Stimulated activated CD8-positive, alpha-beta memory T cell treated with anti-CD3 and anti-CD28 coated beads, Interleukin-15, amount 100 ng/mL, for 4 hours (primary cell): ENCODE data around the gene PDC.
"Not testable (repeated sequence)": the region's sequence is repeated elsewhere in the genome, so short reads cannot be mapped to it uniquely, and the experiment has no call there.

Experiments
- DNase-seq, 2 donors: peaks; one replicate each; pipeline ENCODE4 v3.0.0-alpha.2; 2020; ENCODE audit warnings: low read depth in 2 of 2

PDC gene

GRCh38 chr1:186465946-186466345 is 5.0 kb upstream of the PDC start:
- DNase-seq, result no peak

DNA sequence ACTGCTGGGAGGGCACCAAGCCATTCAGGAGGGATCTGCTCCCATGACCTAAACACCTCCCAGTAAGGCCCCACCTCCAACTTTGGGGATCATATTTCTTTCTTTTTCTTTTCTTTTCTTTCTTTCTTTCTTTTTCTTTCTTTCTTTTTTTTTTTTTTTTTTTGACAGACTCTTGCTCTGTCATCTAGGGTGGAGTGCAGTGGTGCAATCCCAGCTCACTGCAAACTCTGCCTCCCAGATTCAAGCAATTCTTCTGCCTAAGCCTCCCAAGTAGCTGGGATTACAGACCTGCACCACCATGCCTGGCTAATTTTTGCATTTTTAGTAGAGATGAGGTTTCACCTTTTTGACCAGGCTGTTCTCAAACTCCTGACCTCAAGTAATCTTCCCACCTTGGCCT is 4.6 kb upstream of the PDC start:
- not testable (repeated sequence) for DNase-seq

- no peak for DNase-seq
Measured at GRCh38 chr1:186463926-186464325, 3.0 kb upstream of the PDC start.

DNA sequence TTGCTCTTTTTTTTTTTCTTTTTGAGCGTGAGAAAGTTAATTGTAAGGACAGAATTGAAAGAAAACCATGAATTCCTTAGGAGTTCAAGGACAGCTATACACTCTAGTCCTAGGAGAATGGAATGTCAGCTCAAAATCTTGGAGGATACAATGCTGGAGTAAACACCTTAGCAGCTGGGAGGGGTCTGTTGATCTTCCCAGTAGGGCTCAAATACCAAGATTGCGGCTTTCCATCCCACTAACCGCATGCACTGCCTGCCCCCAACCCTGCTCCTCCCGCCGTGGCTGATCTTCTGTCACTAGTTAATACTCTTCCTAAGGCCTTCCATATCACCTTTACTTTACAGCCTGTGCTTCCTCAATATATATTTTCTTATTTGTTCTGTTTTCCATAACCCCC is 2.6 kb upstream of the PDC start:
- DNase-seq, result no peak

DNA sequence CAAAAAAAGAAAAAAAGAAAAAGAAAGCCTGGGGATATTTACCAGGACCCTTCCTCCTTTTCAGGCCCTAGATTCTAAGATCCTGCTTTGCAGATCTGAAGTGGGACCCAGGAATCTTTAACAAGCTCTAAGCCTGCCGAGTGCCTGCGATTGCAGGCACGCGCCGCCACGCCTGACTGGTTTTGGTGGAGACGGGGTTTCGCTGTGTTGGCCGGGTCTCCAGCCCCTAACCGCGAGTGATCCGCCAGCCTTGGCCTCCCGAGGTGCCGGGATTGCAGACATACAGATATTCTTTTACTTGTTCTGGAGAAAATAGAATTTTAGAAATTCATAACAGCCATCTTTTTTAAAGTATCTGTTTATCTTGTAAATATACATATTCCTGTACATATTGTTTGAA is 1.8 kb downstream of the PDC start:
- DNase-seq, result not testable (repeated sequence)

DNA sequence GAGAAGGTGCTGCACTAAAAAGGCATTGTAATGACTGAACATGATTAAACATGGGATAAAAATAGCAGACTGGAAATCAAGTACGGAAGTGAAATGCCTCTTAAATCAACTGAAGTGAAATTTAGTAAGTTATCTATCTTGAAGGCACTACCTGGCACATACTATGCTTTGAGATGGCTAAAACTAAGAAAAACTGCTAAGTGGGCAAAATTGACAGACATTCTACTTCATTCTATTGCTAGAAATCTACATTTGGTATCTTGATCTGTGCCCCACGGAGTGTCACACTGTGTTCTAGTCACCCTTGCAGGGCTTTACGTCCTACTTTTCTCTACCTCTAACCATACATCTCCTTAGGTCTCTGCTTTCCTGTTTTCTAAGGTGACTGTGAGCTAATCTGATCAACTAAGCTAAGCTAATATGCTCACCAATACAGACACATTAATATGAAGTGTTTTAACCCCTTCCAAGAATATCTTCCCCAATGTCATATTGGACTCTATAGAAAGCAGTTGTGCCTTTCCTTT is 4.1 kb downstream of the PDC start:
- DNase-seq, result no peak

GRCh38 chr1:186454981-186455380 is 5.9 kb downstream of the PDC start:
- no peak for DNase-seq

- no peak for DNase-seq
Measured at GRCh38 chr1:186446152-186446551, 14.8 kb downstream of the PDC start.

DNA sequence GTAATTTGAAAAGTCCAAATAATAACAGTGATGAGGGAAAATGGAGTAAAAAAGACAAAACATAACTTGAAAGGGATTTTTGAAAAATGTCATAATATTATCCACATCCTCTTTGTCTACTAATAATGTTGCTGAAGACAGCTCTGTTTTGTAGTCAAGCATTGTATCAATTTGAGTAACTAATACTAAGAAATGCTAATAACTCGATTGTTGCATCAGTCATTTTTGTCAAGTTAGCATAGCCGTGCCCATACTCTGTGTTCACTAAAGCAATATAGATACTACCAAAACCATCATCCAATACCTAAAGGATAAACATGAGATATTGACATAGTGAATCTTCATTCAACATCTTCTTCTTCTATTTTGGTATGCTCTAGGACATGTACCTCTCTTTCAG is 17.3 kb downstream of the PDC start:
- DNase-seq, result no peak

- DNase-seq, result no peak
Measured at GRCh38 chr1:186442651-186443375, 18.1 kb downstream of the PDC start.

DNA sequence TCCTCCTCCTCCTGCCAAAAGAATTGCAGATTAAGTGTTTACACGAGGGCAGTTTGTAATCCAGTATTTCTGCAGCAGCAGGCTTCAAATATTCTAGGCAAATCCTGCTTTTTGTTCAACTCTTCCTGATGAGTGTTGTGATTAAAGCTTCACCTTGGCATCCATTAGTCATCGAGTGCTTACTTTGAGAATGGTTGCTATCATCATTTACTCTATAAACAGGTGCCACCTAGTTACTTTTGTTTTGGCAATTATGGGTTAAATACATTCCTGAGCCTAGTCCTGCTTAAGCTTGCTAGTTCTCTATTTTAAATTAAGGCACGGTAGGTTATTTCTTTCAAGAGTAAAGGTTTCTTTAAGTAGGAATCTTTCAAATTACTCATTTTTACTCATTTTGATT is 20.3 kb downstream of the PDC start:
- DNase-seq, result no peak

DNA sequence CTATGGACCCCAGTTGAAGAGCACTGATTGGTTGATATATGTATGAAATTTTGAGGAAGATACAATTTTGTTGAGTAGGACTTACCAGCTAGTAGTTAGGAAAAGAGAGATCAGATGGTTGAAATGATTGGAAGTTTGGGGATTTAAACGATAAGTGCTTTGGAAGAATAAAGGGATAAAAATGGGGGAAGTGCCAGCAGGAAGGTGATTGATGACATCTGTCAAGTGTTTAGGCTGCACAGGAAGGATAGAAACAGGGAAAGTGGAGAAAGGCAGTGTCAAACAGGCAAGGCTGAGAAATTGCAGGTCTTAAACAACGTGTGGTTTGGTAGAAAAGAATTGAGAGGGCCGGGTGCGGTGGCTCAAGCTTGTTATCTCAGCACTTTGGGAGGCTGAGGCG is 22.3 kb downstream of the PDC start:
- DNase-seq, result no peak

- no peak for DNase-seq
Measured at GRCh38 chr1:186435336-186435735, 25.6 kb downstream of the PDC start.

- no peak for DNase-seq
Measured at GRCh38 chr1:186429017-186429416, 31.9 kb downstream of the PDC start.

GRCh38 chr1:186426118-186426517 is 34.8 kb downstream of the PDC start:
- no peak for DNase-seq

DNA sequence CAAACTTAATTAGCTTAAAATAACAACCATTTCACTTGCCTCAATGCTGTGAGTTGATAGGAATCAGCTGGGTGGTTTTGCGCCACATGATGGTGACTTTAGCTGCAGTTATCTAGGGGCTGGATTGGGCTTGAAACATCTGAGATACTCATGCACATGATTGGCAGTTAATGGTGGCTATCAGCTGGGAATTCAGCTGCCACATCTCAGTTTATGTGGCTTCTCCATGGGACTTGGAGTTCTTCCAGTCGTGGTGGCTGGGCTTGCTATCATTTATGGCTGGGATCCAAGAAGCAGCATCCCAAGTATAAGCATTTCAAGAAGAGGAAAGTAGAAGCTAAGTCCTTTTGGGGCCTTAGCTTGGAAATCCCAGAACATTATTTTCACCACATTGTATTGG is 36.4 kb downstream of the PDC start:
- no peak for DNase-seq

GRCh38 chr1:186421446-186421845 is 39.5 kb downstream of the PDC start:
- DNase-seq, result no peak

GRCh38 chr1:186420923-186421322 is 40.0 kb downstream of the PDC start:
- DNase-seq, result no peak

DNA sequence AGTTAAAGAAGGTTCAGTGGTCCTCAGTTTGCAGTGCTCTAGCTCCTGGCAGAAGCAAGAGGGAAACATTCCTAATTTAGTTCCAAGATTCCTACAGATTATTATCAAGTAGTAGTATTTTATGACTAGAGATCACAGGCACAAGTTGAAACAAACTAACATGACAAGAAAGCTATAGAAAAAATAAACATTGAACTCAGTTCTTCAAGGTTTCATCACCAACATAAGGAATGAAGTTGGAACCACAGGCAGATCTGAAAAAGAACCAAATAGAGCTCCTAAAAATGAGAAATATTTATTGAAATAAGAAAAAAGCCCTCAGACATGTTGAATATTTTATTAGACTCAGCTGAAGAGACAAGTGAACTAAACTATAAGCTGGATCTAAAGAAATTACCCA is 40.6 kb downstream of the PDC start:
- DNase-seq, result no peak

DNA sequence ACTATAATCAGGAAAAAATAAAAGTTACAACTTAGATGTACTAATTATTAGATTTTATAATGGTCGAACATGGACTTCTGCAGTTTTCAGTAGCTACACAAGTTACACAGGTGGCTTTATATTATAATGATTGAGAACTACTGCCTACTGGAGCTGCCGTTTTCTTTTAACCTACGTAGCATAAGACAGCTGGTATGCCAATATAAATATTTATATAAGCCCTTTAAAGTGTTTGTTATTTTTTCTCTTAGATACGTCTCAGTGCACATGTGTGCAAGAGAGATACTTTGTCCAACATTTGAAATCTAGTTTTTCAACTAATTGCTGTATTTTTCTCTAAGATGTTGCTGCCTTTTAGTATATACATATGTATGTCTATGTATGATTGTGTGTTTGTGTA is 42.4 kb downstream of the PDC start:
- no peak for DNase-seq

DNA sequence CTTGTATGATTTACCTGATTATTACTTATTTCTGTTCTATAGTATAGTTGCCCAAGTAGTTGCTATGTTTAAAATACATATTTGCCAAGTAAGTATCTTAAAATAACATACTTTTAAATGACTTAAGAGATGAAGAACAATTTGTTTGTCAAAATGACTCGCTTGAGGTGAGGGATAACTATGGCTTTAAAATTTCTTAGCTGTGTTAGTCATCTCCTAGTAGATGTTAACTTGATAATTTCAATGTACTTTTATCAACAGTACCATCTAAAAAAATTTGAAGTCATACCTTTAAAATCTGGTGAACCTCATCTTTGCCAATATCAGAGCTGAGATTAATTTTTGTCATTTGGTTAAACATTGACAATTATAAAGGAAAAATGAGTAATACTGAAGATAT is 47.6 kb downstream of the PDC start:
- DNase-seq, result no peak

DNA sequence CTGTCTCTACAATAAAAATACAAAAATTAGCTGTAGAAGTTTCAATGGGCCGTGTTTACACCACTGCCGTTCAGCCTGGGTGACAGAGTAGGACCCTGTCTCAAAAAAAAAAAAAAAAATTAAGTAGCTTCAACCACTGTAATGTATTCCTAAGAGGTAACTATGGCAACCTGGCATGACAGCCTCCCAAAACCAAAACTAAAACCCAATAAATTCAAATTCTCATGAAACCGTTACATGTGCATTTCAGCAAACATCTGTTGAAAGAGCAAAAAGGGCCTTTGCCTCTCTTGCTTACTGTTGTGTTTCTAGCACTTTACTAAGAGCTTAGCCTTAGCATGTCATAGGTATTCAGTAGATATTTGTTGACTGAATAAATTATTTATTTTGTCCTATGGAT is 51.8 kb downstream of the PDC start:
- DNase-seq, result no peak

GRCh38 chr1:186404454-186405051 is 56.4 kb downstream of the PDC start:
- DNase-seq, result no peak

GRCh38 chr1:186403632-186404031 is 57.3 kb downstream of the PDC start:
- no peak for DNase-seq
